Measurements from ENCODE around the gene MEF2A.

GRCh38 chr15:99605490-99605931 lies 39.7 kb downstream of the MEF2A start:
- TF ChIP-seq CTCF (IDR thresholded peaks at IDR 0.05) (no peak), EZH2 (IDR thresholded peaks at IDR 0.05; ENCODE audit: borderline replicate concordance, insufficient read depth, low read depth, low read length, poor library complexity, severe bottlenecking) (no peak)
